HK-2 (cell line): ENCODE results near the gene CTBP1.

Experiments used
- DNase-seq: peaks from one replicate; pipeline ENCODE4 v3.0.0-alpha.2; 2018; ENCODE audit not compliant: unreplicated experiment

The CTBP1 gene

DNA sequence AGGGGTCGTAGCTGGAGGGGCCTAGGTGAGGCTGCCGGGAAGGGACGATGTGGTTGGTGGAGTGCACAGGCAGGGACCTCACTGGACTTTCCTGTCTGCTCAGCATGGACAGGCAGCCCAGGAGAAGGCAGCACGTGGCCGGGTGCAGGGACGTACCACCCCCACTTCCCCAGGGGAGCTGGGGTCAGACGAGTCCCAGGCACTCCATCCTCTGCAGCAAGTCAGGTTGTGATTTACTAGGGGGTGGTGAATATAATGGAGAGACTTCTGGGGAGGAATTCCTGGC lies 1.5 kb upstream of the CTBP1 start:
- no peak for DNase-seq

DNA sequence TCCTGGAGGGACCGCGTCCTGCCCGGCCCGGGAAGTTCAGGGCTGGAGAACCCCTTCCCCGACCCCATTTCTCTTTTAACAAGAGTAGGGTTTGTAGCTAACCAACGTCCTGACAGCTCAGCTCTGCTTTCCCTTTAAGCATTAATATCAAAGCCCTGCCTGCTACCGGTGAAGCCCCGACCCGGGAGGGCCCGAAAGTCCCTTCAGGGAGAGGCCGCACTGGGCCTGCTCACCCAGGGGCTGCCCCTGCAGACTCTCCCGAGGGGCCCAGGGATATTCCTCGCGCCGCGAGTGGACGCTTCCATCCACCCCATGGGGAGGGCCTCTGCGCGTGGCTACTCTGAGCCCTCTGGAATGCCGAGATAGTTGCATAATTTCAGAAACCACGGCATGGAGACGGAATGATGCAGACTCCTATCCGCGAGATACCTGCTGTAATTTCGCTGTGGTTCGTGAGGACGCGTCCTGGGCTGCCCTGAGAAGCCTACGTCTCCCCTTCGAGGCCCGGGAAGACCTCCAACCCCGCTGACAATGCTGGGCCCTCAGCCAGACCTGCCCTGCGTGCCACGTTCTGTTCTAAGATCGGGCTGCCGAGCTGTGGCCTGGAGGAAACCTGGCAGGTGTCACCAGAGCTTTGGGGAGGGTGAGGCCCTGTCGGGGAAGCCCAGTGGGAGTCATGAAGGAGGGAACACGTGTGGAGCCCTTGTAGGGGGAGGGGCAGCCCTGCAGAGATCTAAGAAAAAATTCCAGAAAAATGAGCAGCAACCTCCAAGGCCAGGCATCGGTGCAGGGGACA lies 999 bp upstream of the CTBP1 start:
- peak; percentile 61 for DNase-seq

DNA sequence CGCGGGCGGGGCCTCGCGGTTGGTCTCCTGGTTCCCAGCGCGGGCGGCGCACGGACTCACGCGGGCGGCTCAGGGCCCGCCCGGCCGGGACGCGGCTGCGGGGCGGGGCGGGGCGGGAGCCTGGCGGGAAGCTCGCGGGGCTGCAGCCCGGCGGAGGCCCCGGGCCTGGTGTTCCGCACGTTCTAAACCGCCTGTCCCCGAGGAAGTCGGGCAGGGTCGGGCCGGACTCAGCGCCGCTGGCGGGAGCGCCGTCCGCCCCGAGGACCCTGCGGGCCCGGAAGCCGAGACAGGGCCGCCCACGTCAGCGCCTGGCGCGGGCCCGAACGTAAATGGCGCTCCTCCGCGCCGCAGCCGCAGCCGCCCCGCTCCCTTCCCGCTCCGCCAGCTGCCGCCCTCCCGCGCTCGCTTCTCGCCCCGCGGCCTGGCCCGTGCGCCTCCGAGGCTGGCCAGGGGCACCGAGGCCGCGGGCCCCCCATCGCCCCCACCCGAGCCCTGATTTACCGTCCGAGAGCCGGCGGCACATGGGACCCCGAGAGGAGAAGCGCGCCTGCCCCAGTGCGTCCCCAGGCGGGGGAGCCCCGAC lies 309 bp upstream of the CTBP1 start:
- DNase-seq = peak; percentile 84

DNA sequence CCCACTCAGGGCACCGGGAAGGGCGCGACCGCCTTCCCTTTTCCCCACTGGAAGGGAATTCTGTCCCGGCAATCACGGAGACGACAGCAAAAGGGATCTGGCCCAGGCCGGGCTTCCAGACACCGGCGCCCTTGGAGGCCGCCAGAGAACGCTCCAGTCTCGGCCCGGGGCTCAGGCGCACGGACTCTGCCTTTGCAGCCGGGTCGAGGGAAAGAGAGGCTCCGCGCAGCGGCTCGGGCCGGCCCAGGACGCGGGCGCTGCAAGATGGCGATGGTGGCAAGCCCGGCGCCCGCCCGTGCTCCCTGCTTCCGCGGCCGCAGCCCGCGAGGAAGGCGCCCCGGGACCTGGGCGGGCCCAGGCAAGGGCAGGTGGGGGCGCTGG lies 1.1 kb downstream of the CTBP1 start:
- DNase-seq = no peak

DNA sequence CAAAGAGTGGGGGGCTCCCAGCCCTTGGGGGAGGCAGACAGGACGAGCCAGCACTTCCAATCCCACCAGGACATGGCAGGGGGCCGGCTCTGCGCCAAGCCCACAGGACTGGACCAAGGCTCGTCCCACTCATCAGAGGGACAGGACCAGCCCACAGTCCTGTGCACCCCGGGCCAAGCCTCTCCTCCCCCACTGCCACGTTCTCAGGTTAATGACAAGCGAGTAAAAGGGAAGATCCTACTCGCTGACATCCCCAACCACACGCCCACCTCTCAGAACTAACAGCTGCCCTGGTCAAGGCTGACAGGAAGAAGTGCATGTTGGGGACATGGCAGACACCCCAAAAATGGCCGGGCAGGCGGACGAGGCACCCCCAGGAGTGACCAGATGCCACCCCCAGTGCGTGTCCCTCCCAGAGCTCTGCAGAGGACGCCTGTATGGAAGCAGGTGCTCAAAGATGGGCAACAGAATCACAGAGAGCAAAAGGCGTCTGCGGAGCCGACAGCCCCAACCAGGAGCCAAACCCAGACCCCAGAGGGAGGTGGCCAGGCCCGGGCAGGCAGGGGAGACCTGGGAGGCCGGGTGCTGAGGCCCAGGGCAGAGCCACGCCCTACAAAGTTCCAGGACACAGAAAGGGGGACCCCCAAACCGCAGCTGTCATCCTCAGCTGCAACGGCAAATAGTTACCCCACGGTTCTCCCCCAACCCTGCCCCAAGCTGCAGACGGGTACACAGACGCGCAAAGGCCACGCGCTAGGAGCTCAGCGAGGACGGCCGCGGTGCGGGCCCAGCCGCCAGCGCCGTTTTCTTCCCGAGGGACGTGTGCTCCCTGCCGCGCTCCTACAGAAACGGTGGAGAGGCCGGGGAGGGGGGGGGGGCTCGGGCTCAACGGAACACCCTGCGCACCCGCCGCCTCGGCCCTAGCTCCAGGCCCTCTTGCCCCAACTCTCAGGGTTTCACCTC lies 1.7 kb downstream of the CTBP1 start:
- DNase-seq = peak; percentile 33

DNA sequence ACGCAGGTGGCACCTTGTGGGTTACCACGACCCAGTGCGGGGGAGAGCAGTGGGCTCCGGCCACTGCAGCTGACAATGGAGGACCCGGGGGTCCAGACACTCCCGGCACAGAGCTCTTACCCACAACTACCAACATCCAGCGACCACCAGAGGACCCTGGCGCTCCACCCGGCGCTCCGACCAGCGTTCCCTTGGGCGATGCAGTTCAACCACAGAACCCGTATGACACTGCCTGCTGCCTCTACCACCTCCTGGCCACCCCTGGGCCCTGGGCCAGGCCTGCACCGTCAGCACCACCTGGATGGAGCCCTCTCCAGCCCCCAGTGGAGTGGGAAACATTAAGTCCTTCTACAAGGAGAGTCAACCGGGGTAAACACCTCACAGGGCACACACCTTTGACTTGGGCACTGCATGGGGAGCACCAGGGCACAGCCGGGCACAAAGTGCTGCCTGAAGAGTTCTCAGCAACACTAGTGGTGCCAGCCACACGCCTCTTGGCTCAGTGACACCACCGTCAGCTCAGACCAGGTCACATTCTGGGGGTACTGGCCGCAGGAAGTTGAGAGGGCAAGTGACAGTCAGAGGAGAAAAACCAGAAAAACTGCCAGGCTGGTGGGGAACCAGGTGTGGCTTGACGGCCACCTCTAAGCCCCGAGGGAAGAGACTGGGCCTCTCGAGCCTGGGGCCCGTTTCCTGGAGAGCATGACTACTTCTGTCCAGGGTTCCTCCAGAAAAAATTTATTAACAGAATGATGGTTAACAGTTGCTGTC lies 2.6 kb downstream of the CTBP1 start:
- DNase-seq = no peak

DNA sequence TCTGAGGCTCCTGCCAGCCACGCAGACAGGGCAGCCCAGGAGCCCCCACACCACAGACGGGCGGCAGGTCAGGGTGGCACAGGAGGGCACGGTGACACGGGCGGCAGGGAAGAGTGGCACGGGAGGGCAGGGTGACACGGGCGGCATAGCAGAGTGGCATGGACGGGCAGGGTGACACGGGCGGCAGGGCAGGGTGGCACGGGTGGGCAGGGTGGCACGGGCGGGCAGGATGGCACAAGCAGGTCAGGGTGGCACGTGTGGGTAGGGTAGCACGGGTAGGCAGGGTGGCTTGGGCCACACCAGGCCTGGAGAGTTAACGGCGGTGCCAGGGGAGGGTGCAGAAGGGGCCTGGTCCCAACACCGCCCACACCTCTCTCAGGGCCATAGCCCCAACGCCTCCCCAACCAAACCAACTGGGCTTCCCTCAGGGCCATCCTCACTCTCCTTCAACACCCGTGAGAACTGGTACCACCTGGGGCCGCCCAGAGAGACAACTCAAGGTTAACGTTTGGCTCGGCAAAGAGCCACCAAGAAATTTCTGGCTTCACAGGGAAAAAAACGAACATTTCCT lies 3.4 kb downstream of the CTBP1 start:
- no peak for DNase-seq

DNA sequence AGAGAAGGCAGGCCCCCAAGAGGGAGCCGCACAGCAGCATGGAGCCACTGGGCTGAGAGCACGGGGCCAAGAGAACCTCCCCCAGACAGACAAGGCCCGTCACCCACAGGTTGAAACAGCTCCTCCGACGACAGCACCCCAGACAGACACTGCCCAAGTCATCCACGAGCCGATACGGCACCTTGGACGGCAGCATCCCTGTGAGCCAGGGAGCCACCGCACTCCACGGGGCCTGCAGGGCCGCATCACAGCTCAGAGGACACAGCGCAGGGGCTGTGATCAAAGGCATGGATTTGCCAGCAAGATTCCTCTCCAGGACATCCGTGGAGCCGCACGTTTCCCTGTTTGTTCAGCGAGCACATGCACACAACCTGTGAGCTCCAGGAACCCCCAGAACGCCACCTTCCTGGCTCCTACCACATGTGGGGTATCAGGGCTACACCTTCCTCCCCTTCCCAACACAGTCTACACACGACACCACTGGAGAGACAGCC lies 3.9 kb downstream of the CTBP1 start:
- no peak for DNase-seq

DNA sequence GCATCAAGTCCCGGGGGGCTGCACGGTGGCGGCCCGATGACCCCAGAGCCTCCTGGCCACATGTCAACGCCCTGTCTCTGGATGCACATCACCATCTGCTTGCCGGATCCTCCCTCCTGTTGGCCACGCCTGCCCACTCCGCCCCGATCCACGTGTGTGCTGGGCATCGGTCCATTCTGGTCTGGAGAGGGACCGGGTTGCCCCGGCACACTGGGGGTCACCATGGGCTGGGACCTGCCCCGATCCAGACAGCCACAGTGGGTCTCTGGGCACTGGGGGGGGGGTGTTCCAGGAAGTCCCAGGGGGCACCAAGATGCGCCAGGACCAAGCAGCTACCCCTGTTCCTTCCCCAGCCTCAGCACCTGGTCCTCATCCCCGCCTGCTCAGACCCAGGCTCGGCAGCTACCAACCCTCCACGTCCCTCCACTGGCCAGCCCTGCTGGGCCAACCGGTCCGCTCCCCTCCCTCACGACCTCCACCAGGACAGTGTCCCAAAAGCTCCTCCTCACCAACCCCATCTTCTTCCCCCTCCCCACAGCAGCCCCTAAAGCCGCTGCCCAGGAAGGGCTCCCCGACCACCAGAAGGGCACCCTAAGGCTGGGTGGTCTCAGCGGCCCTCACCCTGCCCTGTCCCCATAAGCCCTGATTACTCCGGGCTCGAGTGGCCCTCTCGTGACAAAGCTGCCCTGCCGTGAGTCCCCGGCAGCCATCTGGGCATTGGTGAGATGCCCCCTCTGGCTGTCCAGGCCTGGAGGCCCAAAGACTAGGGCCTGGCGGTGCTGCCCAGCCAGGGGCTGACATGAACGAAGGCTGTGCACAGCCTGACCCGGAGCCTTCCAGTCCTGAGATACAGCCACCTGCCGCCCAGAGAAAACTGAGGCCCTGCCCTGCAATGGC lies 4.6 kb downstream of the CTBP1 start:
- no peak for DNase-seq

DNA sequence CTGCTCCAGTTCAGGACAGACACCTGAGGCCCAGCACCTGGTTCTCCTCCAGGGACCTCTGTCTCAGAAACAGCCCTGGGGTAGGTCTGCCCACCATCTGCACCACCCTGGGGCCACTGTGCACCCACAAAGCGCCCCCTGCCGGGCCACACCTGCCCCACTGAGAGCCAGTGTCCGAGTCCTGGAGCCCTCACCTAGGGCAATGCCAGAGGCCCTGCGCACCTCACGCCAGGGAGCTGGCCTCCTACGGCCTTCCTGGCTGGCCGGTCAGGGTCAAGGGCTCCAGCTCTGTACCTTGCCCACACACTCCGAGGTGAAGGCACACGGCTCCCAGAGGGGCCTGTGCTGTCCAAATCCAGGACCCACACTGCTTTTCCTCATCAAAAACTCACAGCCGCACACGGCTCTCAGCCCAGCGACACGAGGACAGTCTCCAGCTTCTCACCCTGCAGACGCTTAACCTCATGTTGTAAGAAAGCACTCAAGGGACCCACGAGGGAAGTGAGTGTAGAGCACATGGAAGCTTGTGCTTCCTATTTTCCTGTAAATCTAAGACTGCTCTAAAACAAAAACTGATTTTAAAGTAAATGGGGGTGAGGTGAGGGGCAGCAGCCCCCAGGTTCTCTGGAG lies 5.4 kb downstream of the CTBP1 start:
- DNase-seq = no peak

DNA sequence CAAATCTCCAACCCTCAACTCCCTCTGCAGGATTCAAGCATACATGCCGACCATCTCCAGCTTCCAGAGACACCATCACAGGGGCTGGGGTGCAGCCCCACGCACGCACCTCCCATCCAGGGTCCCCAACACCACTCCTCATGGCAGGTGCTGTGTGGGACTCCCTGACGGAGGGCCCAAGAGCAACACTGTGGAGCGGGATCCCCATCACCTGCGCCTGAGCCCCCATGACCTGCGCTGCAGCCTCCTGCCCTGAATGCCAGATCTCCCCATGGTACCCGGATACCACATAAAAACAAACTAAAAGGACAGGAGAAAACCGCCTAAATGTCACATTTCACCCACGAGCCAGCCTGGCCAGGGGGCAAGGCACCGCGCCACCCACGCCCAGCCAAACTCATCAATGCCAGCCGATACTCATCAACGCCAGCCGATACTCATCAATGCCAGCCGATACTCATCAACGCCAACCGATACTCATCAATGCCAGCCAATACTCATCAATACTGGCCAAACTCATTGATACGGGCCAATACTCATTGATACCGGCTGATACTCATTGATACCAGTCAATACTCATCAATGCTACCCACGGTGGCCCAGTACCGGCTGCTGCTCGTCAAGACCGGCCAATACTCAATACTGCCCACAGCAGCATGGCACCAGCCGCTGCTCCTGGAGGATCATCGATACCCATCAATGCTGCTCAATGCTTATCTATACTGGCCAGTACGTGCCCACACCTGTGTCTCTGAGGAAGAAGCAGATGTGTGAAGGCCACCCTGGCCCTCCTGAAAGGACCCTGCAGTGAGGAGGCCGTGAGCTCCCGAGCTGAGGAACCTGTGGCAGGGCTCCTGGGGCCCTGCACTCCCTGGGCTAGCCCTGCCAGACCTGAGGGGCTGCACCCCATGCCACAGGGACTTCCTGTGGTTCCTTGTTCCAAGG lies 6.2 kb downstream of the CTBP1 start:
- no peak for DNase-seq

DNA sequence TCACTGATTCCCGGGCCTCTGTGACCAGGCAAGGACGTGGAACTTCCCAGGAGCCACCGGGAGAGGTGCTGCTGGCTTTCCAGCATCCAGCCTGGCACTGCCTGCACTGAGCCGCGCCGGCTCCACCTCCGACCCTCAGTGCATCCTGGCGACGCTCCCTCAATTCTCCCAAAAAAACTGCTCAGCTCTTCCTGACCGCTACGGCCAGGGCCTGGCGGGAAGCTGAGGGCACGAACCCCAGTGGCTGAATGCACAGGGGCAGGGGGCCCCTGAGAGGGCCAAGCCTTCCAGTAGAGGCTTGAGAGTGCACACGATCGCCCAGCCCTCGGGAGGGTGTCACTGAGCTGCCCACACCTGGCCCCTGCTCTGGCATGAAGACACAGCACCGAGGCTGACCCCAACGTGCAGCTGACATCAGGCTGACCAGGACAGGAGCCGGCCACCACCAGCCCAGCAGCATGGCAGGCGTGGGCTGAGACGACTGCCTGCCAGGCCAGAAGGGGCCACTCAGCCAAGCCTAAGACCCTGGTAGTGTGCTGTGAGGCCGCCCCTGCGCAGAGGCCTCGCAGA lies 6.9 kb downstream of the CTBP1 start:
- no peak for DNase-seq

DNA sequence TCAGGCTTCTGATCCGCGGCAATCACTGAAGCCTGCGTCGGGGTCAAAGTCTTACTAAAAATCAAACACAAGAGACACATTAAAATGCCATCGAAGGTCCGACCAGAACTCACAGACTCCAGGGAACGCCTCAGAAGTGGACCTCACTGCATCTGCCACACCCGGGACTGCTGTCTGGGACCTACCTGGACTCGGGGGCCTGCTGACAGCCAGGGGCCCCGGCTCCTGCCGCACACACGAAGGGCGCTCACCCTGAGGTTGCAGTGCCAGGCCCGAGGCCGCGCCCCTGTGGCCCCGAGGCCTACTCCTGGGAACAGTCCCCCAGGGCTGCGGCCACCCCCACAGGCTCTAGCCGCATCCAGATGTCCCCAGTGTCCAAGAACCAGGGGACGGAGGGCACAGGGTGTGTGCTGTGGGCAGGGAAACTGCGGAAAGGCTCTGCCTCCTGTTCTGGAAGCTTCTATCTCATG lies 7.4 kb downstream of the CTBP1 start:
- no peak for DNase-seq

DNA sequence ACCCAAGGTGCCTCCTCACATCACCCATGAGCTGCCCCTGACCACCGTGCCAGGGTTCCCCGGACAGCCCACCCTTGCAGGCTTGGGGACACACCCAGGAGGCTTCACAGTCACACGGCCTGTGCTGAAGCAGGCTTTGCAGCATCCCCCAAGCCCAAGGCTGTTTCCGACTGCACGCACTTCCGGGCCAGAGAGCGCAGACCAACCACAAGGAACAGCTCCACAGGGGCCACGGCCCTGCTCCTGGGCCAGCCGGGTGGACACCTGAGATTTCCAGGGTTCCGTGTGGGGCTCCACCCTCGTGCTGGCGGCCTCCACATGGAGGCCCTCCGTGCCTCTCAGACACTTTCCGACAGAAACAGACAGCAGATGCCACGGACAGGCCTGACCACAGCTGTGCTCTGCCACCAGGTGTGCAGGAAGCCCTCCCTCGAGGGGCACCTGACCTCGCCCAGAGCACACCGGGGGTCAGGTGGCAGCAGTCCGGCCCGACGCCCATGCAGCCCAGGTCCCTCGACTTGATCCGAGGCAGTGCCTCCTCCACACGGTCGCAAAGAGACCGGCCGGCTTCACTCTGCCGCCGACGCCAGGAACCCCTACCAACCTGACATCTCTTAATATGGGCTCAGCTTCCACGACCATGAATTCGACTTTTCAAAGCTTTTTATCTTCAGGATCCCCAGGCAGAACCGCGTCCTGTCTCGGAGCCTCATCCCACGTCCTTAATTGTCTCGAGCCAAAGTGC lies 8.0 kb downstream of the CTBP1 start:
- DNase-seq = no peak

DNA sequence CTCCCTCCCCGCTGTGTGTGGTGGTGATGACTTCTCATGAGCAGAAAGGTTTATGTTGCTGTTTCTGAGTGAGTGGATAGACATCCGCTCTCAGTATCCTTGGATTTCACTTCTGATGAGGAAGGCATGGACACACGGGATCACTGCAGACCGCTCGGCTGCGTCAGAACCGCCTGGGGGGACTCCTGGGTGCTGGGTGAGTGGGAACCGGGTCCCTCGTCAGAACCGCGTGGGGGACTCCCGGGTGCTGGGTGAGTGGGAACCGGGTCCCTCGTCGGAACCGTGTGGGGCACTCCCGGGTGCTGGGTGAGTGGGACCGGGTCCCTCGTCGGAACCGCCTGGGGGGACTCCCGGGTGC lies 9.0 kb downstream of the CTBP1 start:
- DNase-seq = no peak

DNA sequence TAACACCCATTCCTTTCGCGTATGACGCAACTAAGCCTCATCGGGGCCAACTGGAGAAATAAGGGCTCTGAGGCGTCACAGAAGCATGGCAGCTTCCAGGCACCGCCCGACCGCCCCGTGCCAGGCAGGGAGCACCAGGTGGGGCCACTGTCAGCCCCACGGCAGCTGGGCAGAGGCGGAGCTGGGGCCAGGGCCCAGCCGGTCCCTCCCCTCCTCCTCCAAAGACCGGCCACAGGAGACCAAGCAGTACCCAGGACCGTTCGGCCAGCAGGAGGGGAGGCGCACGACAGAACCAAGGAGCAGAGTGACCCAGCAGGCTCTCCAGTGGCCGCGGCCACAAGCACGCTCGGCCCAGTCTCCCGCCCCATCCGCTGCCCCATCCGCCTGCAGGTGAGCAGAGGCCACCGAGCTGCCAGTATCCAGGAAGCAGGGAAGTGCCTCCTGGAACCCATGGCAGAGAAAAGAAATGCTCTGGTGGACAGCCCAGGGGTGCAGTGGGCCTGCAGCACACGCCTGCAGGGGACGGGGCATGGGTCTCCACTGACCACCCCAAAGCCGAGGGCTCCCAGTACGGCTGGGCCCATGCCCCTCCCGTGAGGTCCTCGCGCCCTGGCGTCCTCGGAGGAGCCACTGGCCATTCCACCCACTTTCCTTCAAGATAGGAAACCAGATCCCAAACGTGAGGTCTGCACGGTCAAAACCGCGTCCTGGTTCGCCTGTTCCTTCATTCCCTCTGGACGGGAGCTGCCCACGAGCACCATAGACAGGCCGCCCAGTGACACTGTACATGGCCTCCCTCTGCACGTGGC lies 9.6 kb downstream of the CTBP1 start:
- no peak for DNase-seq

DNA sequence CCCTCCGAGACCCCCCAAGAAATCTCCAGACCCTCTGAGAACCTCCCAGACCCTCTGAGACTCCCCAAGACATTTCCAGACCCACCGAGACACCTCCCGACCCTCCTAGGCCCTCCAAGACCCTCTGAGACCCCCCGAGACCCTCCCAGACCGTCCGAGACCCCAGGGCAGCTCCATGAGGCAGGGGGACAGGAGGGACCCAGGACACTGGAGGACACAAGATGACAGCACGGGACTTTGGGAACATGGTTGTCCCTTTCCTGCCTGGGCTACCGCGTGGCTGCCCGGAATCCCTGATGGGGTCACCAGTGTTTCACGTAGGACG lies 10.3 kb downstream of the CTBP1 start:
- DNase-seq = no peak
